Measurements from ENCODE around the gene PEAK1.

DNA sequence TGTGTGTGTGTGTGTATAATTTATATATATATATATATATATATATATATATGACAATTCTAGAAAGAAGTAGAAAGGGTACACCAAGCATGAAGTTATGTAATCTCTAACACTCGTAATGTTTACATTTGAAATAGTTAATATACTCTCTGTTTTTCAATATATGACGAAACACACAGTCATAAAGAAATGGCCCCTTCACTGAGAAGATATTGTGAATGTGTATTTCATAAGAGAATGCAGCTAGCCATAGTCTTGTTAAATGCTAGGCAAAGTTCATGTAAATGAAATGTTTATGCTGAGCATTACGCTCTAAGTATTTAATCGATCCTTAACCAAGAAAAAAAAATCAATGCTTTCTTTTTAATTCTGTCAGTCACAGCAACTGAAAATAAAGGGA is 194.3 kb downstream of the PEAK1 start:
- TF ChIP-seq, protein P1, sequence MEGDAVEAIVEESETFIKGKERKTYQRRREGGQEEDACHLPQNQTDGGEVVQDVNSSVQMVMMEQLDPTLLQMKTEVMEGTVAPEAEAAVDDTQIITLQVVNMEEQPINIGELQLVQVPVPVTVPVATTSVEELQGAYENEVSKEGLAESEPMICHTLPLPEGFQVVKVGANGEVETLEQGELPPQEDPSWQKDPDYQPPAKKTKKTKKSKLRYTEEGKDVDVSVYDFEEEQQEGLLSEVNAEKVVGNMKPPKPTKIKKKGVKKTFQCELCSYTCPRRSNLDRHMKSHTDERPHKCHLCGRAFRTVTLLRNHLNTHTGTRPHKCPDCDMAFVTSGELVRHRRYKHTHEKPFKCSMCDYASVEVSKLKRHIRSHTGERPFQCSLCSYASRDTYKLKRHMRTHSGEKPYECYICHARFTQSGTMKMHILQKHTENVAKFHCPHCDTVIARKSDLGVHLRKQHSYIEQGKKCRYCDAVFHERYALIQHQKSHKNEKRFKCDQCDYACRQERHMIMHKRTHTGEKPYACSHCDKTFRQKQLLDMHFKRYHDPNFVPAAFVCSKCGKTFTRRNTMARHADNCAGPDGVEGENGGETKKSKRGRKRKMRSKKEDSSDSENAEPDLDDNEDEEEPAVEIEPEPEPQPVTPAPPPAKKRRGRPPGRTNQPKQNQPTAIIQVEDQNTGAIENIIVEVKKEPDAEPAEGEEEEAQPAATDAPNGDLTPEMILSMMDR (conservative IDR thresholded peaks at IDR 0.05 in 1 of 2, IDR thresholded peaks at IDR 0.05 in 1 of 2; ENCODE audit: low read depth in 1 of 2, low read length in 2 of 2) = no peak
- no peak for TF ChIP-seq EZH2 (IDR thresholded peaks at IDR 0.05; ENCODE audit: low read length, missing control alignments)

Data from fibroblast of lung (primary cell).